ENCODE data around the gene PLA2G6. TPM values are rescaled to one million over a fixed set of nuclear protein-coding genes. Genes with fewer than 3 reads are reported as not detected.
A peak's percentile ranks its signal among the peaks of the same experiment; 100 is the strongest.

The PLA2G6 gene
- total and polyA plus RNA-seq, 4 donors: 8.8 to 74.1 (median 25.4) TPM

GRCh38 chr22:38085501-38085900 lies 96.1 kb downstream of the PLA2G6 start:
- H3K27me3 ChIP-seq (ENCODE audit: control insufficient read depth in 1 of 2, insufficient read depth in 2 of 2, low read length in 1 of 2): no peaks in the 10 kb centered on the region
- H3K9me3 ChIP-seq (ENCODE audit: control insufficient read depth, low read length): no peaks in the 10 kb centered on the region
- no peaks in the 10 kb centered on the region for H3K36me3 ChIP-seq (ENCODE audit: control insufficient read depth in 1 of 2, insufficient read depth in 2 of 2, low read length in 1 of 2)
- DNase-seq (peak in 1 of 2 donors; percentile 32), ATAC-seq (ENCODE audit: low FRiP score) (no peak)
- no peak overlapping the region for H3K27ac ChIP-seq (ENCODE audit: low read depth in 1 of 2, low read length in 2 of 2)
- no peaks in the 10 kb centered on the region for H3K4me1 ChIP-seq (ENCODE audit: control insufficient read depth in 1 of 2, insufficient read depth in 2 of 2, low read length in 2 of 2)
- H3K4me3 ChIP-seq (ENCODE audit: low read length in 2 of 2): no peak overlapping the region
- WGBS, 2 donors: 69 to 72% methylated on average over 5 of the region's 5 CpGs
- intact Hi-C loops (cut with DNase I): no loop called here

DNA sequence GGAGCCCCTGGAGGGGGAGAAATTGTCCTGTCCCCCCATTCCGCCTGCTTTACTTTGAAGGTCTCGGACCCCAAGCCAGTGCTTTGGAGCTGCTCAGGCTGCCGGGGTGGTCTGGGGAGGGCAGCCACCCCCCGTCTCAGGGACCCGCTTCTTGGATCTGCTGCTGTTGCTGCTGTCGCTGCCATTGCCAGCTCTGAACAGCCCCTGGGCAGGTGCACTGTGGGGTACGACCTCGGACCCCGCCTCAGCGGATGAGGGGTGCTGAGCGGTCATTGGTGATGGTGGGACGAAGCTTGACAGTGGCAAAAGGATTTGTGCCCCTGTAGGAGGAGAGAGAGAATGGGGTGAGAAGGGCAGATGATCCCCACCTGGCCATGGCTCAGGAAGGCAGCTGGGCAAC lies 96.6 kb downstream of the PLA2G6 start:
- H3K4me1 ChIP-seq (ENCODE audit: control insufficient read depth in 1 of 2, insufficient read depth in 2 of 2, low read length in 2 of 2): no peaks in the 10 kb centered on the region
- DNase-seq: peak in 1 of 2 donors; percentile 22
- no peak overlapping the region for H3K27ac ChIP-seq (ENCODE audit: low read depth in 1 of 2, low read length in 2 of 2)
- intact Hi-C loops (cut with DNase I): no loop called here
- H3K9me3 ChIP-seq (ENCODE audit: control insufficient read depth, low read length): no peaks in the 10 kb centered on the region
- H3K4me3 ChIP-seq (ENCODE audit: low read length in 2 of 2): no peak overlapping the region
- WGBS, 2 donors: 92 to 95% methylated on average over 12 of the region's 12 CpGs
- H3K36me3 ChIP-seq (ENCODE audit: control insufficient read depth in 1 of 2, insufficient read depth in 2 of 2, low read length in 1 of 2): no peaks in the 10 kb centered on the region
- no peaks in the 10 kb centered on the region for H3K27me3 ChIP-seq (ENCODE audit: control insufficient read depth in 1 of 2, insufficient read depth in 2 of 2, low read length in 1 of 2)
- ATAC-seq (ENCODE audit: low FRiP score): no peak

DNA sequence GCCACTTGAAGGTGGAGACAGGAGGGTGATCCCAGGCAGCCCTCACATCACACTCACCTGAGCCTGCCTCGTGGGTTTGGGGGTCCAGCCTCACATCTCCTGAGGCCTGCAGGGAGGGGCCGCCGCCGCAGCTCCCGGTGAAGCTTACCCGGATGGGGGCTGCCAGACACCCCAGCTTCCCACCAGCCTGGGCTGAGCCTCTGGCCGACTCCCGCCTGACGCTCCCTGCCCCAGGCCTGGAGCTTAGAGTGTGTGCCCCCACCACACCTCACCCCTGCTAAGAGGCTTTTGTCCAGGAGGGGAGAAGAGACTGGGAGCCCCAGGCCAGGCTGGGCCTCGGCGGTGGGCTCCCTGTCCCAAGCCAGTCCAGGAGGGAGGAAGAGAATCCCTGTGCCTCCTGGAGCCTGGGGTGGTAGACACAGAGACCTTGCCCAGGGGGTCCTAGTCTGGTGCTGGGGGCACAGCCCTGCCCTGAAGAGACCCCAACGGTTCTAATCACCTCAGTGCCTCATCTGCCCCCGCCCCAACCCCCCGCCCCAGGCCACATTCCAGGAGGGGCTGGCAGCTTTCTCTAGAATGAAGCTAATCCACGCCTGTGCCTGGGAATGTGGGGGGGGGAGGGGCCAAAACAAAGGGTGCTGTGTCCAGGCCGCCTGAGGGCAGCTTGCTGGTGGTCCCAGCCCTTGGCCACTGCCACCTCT lies 97.5 kb downstream of the PLA2G6 start, which contains the start of gene SLC16A8:
TSS of gene SLC16A8 (minus strand) at position 254 of the 701 bp plus-strand sequence. CDS start 1,311 bp downstream, outside the sequence.
- DNase-seq: peak; percentile 37 to 67
- Histone ChIP-seq H3K36me3 (ENCODE audit: control insufficient read depth in 1 of 2, insufficient read depth in 2 of 2, low read length in 1 of 2) (no peaks in the 10 kb centered on the region), H3K4me1 (ENCODE audit: control insufficient read depth in 1 of 2, insufficient read depth in 2 of 2, low read length in 2 of 2) (no peaks in the 10 kb centered on the region), H3K9me3 (ENCODE audit: control insufficient read depth, low read length) (no peaks in the 10 kb centered on the region), H3K4me3 (ENCODE audit: low read length in 2 of 2) (no peak within 1 kb of the TSS), H3K27me3 (ENCODE audit: control insufficient read depth in 1 of 2, insufficient read depth in 2 of 2, low read length in 1 of 2) (no peaks in the 10 kb centered on the region), H3K27ac (ENCODE audit: low read depth in 1 of 2, low read length in 2 of 2) (no peak within 1 kb of the TSS)
- ATAC-seq (ENCODE audit: low FRiP score): no peak
- 77 to 83% methylated on average over 16 of the region's 16 CpGs for WGBS, 2 donors
- intact Hi-C loops (cut with DNase I): no loop called here

DNA sequence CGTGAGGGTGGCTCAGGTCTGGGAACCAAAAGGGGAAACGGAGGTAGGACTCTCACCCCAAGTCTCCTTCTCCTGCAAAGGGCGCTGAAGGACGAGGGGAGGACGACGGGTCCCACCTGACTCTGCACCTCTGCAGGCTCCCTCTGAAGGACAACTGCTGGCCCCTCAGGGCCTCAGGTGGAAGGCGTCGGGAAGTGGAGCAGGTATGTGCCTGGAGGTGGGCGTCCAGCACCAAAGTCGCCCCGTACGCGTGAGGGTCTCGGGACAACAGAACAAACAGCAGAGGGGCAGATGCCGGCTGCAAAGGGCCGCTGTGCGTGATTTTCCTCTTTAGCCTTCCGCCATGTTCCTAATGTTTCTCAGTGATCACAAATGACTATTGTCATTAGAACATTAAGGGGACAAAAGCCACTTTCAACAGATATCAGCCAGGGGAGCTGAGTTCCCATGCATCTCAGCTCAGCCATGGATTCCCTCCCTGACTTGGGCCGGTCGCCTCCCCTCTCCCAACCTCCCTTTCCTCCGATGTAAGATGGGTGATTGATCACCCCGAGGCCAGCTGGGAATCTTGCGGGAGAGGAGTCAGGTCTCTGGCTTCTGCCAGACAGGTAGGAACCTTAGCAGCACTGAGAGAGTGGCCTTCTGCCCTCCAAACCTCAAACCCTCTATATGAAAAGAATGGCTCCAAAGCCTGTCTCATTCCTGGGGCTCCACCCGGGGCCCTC lies 98.5 kb downstream of the PLA2G6 start:
- no peaks in the 10 kb centered on the region for H3K4me1 ChIP-seq (ENCODE audit: control insufficient read depth in 1 of 2, insufficient read depth in 2 of 2, low read length in 2 of 2)
- ATAC-seq (ENCODE audit: low FRiP score) (no peak), DNase-seq (peak; percentile 39 to 61)
- H3K36me3 ChIP-seq (ENCODE audit: control insufficient read depth in 1 of 2, insufficient read depth in 2 of 2, low read length in 1 of 2): no peaks in the 10 kb centered on the region
- intact Hi-C loops (cut with DNase I): no loop called here
- WGBS, 2 donors: 89 to 90% methylated on average over 24 of the region's 24 CpGs
- no peak overlapping the region for H3K4me3 ChIP-seq (ENCODE audit: low read length in 2 of 2)
- H3K27me3 ChIP-seq (ENCODE audit: control insufficient read depth in 1 of 2, insufficient read depth in 2 of 2, low read length in 1 of 2): no peaks in the 10 kb centered on the region
- no peak overlapping the region for H3K27ac ChIP-seq (ENCODE audit: low read depth in 1 of 2, low read length in 2 of 2)
- H3K9me3 ChIP-seq (ENCODE audit: control insufficient read depth, low read length): no peaks in the 10 kb centered on the region

GRCh38 chr22:38081941-38082828 lies 99.4 kb downstream of the PLA2G6 start:
- ATAC-seq (ENCODE audit: low FRiP score) (peak; percentile 3), DNase-seq (peak; percentile 50 to 77)
- H3K4me3 ChIP-seq (ENCODE audit: low read length in 2 of 2): no peak overlapping the region

GRCh38 chr22:38081636-38081940 lies 100.0 kb downstream of the PLA2G6 start:
- no peak overlapping the region for H3K27ac ChIP-seq (ENCODE audit: low read depth in 1 of 2, low read length in 2 of 2)
- intact Hi-C loops (cut with DNase I): no loop called here
- ATAC-seq (ENCODE audit: low FRiP score): peak; percentile 31
- no peaks in the 10 kb centered on the region for H3K36me3 ChIP-seq (ENCODE audit: control insufficient read depth in 1 of 2, insufficient read depth in 2 of 2, low read length in 1 of 2)
- 11 to 12% methylated on average over 17 of the region's 17 CpGs for WGBS, 2 donors
- DNase-seq: peak in 1 of 2 donors; percentile 58
- peak overlapping the region; percentile 1 to 15 for H3K4me3 ChIP-seq (ENCODE audit: low read length in 2 of 2)
- H3K4me1 ChIP-seq (ENCODE audit: control insufficient read depth in 1 of 2, insufficient read depth in 2 of 2, low read length in 2 of 2): no peaks in the 10 kb centered on the region
- no peaks in the 10 kb centered on the region for H3K27me3 ChIP-seq (ENCODE audit: control insufficient read depth in 1 of 2, insufficient read depth in 2 of 2, low read length in 1 of 2)
- no peaks in the 10 kb centered on the region for H3K9me3 ChIP-seq (ENCODE audit: control insufficient read depth, low read length)

More at GRCh38 chr22:38081941-38082828, 99.4 kb downstream of the PLA2G6 start:
- H3K36me3 ChIP-seq (ENCODE audit: control insufficient read depth in 1 of 2, insufficient read depth in 2 of 2, low read length in 1 of 2): no peaks in the 10 kb centered on the region
- H3K4me1 ChIP-seq (ENCODE audit: control insufficient read depth in 1 of 2, insufficient read depth in 2 of 2, low read length in 2 of 2): no peaks in the 10 kb centered on the region
- H3K27me3 ChIP-seq (ENCODE audit: control insufficient read depth in 1 of 2, insufficient read depth in 2 of 2, low read length in 1 of 2): no peaks in the 10 kb centered on the region
- 38 to 40% methylated on average over 52 of the region's 52 CpGs for WGBS, 2 donors
- H3K9me3 ChIP-seq (ENCODE audit: control insufficient read depth, low read length): no peaks in the 10 kb centered on the region
- intact Hi-C loops (cut with DNase I): no loop called here
- no peak overlapping the region for H3K27ac ChIP-seq (ENCODE audit: low read depth in 1 of 2, low read length in 2 of 2)

DNA sequence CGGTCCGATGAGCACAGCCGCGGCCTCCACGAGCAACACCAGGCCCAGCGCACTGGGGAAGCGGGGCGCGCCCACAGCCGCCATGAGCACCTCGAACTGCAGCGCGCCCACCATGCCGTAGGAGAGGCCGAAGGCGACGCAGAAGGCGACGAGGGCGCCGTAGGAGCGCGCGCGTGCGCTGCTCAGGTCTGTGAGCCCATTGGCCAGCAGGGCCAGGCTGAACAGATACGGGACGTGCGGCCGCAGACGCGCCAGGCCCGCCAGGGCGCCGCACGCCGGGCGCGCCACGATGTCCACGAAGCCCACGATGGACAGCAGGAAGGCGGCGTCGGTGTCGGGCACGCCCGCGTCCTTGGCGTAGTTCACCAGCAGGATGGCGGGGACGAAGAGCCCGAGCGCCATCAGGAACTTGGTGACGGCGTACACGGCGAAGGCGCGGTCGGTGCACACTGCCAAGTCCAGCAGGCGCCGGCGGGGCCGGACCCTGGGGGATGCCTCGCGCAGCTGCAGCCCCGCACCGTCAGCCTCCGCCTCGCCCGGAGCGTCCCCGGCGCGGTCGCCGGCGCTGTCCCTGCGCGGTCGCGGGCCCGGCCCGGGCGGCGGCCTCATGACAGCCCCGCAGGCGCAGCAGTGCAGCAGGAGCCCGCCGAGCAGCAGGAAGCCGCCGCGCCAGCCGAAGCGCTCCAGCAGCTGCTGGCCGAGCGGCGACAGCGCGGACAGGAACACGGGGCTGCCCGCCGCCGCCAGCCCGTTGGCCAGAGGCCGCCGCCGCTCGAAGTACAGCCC lies 100.6 kb downstream of the PLA2G6 start:
- DNase-seq (peak; percentile 67 to 84), ATAC-seq (ENCODE audit: low FRiP score) (peak; percentile 47)
- no peaks in the 10 kb centered on the region for H3K9me3 ChIP-seq (ENCODE audit: control insufficient read depth, low read length)
- no peaks in the 10 kb centered on the region for H3K27me3 ChIP-seq (ENCODE audit: control insufficient read depth in 1 of 2, insufficient read depth in 2 of 2, low read length in 1 of 2)
- peak overlapping the region; percentile 1 to 15 for H3K4me3 ChIP-seq (ENCODE audit: low read length in 2 of 2)
- H3K4me1 ChIP-seq (ENCODE audit: control insufficient read depth in 1 of 2, insufficient read depth in 2 of 2, low read length in 2 of 2): no peaks in the 10 kb centered on the region
- H3K27ac ChIP-seq (ENCODE audit: low read depth in 1 of 2, low read length in 2 of 2): no peak overlapping the region
- intact Hi-C loops (cut with DNase I): no loop called here
- WGBS, 2 donors: 2 to 5% methylated on average over 91 to 110 of the region's 110 CpGs
- H3K36me3 ChIP-seq (ENCODE audit: control insufficient read depth in 1 of 2, insufficient read depth in 2 of 2, low read length in 1 of 2): no peaks in the 10 kb centered on the region

- ATAC-seq (ENCODE audit: low FRiP score): no peak
Observed at GRCh38 chr22:38080474-38080849, 101.2 kb downstream of the PLA2G6 start.

More at GRCh38 chr22:38080474-38080849, 101.2 kb downstream of the PLA2G6 start:
- WGBS, 2 donors: 67% methylated on average over 9 to 11 of the region's 11 CpGs
- no peaks in the 10 kb centered on the region for H3K9me3 ChIP-seq (ENCODE audit: control insufficient read depth, low read length)
- no peaks in the 10 kb centered on the region for H3K36me3 ChIP-seq (ENCODE audit: control insufficient read depth in 1 of 2, insufficient read depth in 2 of 2, low read length in 1 of 2)
- H3K27me3 ChIP-seq (ENCODE audit: control insufficient read depth in 1 of 2, insufficient read depth in 2 of 2, low read length in 1 of 2): no peaks in the 10 kb centered on the region
- H3K4me1 ChIP-seq (ENCODE audit: control insufficient read depth in 1 of 2, insufficient read depth in 2 of 2, low read length in 2 of 2): no peaks in the 10 kb centered on the region
- no peak overlapping the region for H3K4me3 ChIP-seq (ENCODE audit: low read length in 2 of 2)
- intact Hi-C loops (cut with DNase I): no loop called here
- H3K27ac ChIP-seq (ENCODE audit: low read depth in 1 of 2, low read length in 2 of 2): no peak overlapping the region
- DNase-seq: no peak

Measured in aorta (tissue), 5 donors.